AG09319 (cell line): ENCODE measurements around the gene ACBD6.

Source experiments
- DNase-seq: peaks from one replicate; pipeline ENCODE4 v3.0.0-alpha.2; 2010; ENCODE audit warnings: low read depth; ENCODE audit errors: extremely low read depth
- TF ChIP-seq, protein P1 (sequence below): IDR thresholded peaks from 2 replicates; pipeline ENCODE4 v1.5.1; 2011; ENCODE audit warnings: low read depth, mild to moderate bottlenecking, inconsistent platforms, low read length, moderate library complexity

The ACBD6 gene

DNA sequence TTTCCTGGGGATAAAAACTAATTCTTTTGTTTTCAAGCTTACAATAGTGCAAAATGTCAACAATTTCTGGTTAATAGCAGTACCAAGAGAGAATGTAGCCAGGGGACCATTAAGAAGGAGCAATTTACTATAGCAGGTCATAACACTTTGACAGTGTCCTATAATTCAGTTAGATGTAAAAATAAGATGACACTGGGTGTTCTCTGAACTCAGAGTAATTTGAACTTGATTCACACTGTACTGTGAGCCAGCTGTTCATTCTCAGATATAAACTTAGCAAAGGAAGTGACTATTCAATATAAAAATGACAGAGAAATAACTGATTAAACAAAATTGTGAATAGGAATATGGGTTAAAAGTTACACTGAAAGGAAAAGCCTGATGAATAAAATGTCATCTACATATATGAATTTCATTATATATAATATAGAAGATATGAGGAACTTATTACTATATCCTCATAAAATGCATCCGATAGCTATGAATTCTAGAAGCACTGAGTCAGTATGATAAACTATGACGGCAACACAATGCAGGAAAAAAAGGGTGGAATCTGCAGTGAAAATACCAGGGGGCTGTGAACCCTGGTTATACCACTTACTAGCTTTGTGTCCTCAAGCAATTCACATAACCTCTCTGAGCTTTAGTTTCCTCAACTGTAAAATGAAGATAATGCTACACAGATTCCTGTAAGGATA lies 135.9 kb downstream of the ACBD6 start:
- DNase-seq: no peak
- TF ChIP-seq, protein P1, sequence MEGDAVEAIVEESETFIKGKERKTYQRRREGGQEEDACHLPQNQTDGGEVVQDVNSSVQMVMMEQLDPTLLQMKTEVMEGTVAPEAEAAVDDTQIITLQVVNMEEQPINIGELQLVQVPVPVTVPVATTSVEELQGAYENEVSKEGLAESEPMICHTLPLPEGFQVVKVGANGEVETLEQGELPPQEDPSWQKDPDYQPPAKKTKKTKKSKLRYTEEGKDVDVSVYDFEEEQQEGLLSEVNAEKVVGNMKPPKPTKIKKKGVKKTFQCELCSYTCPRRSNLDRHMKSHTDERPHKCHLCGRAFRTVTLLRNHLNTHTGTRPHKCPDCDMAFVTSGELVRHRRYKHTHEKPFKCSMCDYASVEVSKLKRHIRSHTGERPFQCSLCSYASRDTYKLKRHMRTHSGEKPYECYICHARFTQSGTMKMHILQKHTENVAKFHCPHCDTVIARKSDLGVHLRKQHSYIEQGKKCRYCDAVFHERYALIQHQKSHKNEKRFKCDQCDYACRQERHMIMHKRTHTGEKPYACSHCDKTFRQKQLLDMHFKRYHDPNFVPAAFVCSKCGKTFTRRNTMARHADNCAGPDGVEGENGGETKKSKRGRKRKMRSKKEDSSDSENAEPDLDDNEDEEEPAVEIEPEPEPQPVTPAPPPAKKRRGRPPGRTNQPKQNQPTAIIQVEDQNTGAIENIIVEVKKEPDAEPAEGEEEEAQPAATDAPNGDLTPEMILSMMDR: no peak

DNA sequence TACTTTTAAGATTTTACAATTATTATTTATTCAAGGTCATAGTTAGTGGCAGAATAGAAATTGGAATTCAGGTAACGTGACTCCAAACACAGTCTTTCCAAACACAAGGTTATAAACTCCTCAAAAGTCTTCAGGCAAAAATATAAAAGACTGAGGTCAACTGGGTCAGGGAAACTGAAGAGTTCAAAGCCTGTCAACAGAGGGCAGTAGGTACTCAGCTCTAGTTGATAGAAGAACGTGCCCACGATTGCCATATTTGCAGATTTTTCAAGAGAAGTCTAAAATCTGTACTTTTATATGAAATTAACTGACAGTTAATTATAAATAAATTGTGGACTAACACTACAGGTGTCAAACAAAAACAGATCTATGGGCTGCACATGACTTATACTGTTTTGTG lies 137.3 kb downstream of the ACBD6 start:
- no peak for DNase-seq
- TF ChIP-seq, protein P1: no peak

GRCh38 chr1:180363246-180363995 lies 139.0 kb downstream of the ACBD6 start:
- TF ChIP-seq, protein P1: no peak

GRCh38 chr1:180360333-180361075 lies 141.9 kb downstream of the ACBD6 start:
- DNase-seq: no peak
- TF ChIP-seq, protein P1: no peak

More at GRCh38 chr1:180363246-180363995, 139.0 kb downstream of the ACBD6 start:
- DNase-seq: no peak

- TF ChIP-seq, protein P1: no peak
Observed at GRCh38 chr1:180358649-180359048, 143.7 kb downstream of the ACBD6 start.

DNA sequence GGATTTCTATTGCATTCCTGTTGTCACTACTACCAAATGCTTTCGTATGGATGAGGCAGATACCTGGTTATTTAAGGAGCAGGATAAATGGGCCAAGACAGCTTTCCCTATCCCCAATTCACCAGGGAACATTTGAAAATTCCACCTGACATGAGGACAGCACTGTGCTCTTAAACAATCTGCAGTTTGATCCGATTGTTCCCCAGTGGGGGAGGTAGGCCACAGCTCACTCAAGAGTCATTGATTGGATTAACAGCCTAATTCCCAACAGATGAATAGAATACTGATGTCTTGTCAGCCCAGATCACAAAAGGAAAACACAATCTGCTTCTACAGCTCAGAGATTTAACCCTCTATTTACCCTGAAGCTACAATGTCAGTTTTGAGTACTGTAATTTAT lies 148.4 kb downstream of the ACBD6 start:
- DNase-seq: no peak
- TF ChIP-seq, protein P1: no peak

More at GRCh38 chr1:180358649-180359048, 143.7 kb downstream of the ACBD6 start:
- DNase-seq: no peak
